HG03432 (cell line): Measurements from ENCODE around the gene COMMD4.
"Not testable (repeated sequence)": the region's sequence is repeated elsewhere in the genome, so short reads cannot be mapped to it uniquely, and the experiment has no call there.

Source experiments
- ATAC-seq: cut with Tn5 transposase; IDR thresholded peaks from one replicate; pipeline ENCODE4 v1.9.1; 2021; ENCODE audit warnings: mild to moderate bottlenecking, moderate library complexity; ENCODE audit not compliant: unreplicated experiment

COMMD4 gene

DNA sequence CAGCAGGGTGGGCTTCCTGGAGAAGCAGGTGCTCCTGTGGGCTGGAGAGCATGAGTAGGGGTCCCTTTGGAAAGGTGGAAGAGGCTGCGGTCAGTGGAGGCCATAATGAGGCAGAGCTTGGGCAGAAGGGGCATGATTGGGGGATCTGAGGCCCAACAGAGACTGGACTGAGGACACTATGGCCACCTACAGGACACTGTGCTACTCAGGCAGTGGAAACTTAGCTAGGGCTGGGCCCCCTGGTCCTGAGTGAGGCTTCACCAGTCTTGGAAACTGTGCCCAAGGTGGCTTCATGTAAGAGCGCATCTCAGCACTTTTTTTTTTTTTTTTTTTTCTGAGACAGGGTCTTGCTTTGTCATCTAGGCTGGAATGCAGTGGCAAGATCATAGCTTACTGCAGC is 6.3 kb upstream of the COMMD4 start:
- no peak for ATAC-seq

DNA sequence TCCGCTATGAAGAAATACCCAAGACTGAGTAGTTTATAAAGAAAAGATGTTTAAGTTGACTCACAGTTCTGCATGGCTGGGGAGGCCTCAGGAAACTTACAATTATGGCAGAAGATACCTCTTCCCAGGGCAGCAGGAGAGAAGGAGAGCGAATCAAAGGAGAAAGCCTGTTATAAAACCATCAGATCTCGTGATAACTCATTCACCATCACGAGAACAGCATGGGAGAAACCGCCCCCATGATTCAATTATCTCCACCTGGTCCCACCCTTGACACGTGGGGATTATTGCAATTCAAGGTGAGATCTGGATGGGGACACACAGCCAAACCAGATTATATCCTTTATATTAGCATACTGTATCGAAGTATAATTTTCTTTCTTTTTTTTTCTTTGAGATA is 3.8 kb upstream of the COMMD4 start:
- not testable (repeated sequence) for ATAC-seq

GRCh38 chr15:75333654-75334419 is 2.0 kb upstream of the COMMD4 start:
- not testable (repeated sequence) for ATAC-seq

GRCh38 chr15:75335313-75335704 is 554 bp upstream of the COMMD4 start:
- no peak for ATAC-seq

DNA sequence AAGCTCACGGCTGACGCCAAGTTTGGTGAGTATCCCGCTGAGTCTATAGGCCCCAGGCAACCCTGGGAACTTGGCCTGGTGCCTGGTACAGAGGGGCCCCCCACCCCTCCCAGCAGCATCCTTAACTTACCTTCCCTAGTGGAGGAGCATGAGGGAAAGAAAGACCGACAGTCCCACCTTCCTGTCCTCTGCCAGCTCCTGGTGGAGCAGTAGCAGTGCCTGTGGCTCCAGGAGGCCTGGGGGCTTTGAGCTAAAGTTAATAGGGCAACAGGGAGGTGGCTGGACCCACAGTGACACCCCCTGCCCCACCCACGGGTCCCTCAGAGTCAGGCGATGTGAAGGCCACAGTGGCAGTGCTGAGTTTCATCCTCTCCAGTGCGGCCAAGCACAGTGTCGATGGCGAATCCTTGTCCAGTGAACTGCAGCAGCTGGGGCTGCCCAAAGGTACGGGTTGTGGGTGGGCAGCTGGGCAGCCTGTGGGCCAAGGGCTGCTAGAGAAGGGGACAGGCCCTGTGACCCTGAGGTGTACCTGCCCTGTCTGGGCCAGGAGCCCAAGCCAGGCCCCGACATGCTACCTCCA is 2.9 kb downstream of the COMMD4 start:
- no peak for ATAC-seq

DNA sequence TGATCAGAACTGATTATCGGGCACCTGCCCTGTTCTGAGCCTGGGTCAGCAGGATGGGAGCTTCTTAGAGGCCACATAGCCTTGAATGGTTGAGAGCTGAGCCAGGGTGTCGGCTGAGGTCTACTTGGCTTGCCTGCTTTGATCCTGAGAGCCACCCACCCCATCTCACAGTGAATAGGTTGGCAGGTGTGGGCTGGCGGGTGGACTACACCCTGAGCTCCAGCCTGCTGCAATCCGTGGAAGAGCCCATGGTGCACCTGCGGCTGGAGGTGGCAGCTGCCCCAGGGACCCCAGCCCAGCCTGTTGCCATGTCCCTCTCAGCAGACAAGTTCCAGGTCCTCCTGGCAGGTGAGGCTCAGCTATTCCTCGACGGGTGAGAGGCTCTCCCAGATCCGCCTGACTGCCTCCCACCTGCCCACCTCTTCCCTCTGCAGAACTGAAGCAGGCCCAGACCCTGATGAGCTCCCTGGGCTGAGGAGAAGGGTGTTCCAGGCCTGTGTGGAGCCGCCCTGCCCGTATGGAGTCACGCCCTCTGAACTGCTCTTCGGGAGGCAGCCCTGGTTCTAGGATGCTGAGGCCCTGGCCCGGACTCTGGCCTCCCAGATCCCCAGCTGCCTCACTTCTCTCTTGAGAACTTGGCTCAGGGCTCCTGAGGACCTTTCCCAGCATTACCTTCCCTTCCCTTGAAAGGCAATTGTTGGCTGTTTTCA is 3.8 kb downstream of the COMMD4 start:
- ATAC-seq, result no peak

GRCh38 chr15:75342221-75342620 is 6.4 kb downstream of the COMMD4 start:
- ATAC-seq, result no peak

DNA sequence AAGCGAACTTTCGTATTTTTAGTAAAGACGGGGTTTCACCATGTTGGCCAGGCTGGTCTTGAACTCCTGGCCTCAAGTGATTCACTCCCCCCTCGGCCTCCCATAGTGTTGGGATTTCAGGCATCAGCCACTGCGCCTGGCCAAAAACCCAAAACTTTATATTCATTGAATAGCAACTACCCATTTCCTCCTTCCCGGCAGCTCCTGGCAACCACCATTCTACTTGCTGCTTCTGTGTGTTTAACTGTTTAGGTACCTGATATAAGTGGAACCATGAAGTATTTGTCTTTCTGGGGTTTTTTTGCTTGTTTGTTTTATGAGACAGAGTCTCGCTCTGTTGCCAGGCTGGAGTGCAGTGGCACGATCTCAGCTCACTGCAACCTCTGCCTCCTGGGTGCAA is 8.1 kb downstream of the COMMD4 start:
- not testable (repeated sequence) for ATAC-seq

- ATAC-seq, result no peak
Observed at GRCh38 chr15:75346796-75347221, 10.9 kb downstream of the COMMD4 start, which contains the start of gene NEIL1. NEIL1 (plus strand) TSS chr15:75347039; CDS start chr15:75348906, 1,867 bp downstream.

DNA sequence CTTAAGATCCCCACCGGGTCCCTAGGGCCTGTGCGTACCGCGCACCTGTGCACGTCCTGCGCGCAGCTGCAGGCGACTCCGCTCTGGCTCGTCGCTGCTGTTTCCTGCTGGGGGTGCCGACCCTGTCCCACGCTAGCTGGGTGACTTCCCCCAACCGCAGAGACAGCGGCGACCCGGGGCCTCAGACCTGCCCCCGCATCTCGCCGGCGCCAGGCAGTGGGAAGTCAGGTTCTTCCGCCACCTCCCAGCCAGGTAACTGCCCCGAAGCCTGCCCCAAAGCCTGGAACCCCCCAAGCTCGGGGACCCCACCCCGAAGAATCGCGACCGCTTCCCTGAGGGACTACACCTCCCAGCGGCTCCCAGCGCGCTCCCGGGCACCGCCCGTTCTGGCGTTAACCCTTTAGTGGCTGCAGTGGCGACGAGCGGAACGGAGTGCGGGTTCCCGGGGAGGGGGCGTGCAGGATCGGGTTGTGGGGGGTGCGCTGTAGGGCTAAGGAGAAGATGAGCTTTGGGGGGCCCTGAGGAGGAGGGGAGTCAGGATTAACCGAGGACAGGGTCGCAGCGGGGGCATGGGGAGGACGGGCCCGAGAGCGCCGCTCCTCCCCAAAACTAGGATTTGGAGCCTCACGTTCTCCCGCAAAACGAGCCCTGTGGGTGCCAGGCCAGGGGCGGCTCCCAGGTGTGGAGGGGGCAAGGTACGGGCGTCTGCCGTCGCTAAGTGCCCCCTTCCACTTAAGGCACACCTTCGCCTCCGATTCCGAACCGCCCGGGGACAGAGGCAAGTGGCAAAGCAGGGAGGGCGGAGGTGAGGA is 11.6 kb downstream of the COMMD4 start:
- ATAC-seq, result peak; percentile 53

GRCh38 chr15:75348034-75348561 is 12.2 kb downstream of the COMMD4 start:
- ATAC-seq, result no peak

DNA sequence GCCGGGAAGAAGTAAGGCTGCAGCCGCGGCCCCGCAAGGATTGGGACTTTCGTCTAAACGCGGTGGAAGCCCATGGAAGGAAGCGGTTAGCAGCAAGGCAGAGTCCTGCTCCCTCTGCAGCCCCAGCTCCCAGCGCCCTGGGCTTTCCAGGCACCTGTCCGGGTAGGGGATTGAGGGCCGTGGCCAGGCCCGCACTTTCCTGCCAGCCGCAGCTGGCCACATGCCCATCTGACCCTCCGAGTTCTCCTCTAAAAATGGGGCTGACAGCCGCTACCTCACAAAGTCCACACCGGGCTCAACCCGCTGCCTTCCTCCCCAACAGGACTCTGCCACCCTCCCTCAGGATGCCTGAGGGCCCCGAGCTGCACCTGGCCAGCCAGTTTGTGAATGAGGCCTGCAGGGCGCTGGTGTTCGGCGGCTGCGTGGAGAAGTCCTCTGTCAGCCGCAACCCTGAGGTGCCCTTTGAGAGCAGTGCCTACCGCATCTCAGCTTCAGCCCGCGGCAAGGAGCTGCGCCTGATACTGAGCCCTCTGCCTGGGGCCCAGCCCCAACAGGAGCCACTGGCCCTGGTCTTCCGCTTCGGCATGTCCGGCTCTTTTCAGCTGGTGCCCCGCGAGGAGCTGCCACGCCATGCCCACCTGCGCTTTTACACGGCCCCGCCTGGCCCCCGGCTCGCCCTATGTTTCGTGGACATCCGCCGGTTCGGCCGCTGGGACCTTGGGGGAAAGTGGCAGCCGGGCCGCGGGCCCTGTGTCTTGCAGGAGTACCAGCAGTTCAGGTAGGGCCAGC is 12.9 kb downstream of the COMMD4 start:
- no peak for ATAC-seq

- ATAC-seq, result not testable (repeated sequence)
Observed at GRCh38 chr15:75349351-75349669, 13.4 kb downstream of the COMMD4 start.

- ATAC-seq, result peak; percentile 39
Observed at GRCh38 chr15:75349851-75350588, 14.2 kb downstream of the COMMD4 start.

GRCh38 chr15:75350601-75351361 is 14.9 kb downstream of the COMMD4 start:
- no peak for ATAC-seq

DNA sequence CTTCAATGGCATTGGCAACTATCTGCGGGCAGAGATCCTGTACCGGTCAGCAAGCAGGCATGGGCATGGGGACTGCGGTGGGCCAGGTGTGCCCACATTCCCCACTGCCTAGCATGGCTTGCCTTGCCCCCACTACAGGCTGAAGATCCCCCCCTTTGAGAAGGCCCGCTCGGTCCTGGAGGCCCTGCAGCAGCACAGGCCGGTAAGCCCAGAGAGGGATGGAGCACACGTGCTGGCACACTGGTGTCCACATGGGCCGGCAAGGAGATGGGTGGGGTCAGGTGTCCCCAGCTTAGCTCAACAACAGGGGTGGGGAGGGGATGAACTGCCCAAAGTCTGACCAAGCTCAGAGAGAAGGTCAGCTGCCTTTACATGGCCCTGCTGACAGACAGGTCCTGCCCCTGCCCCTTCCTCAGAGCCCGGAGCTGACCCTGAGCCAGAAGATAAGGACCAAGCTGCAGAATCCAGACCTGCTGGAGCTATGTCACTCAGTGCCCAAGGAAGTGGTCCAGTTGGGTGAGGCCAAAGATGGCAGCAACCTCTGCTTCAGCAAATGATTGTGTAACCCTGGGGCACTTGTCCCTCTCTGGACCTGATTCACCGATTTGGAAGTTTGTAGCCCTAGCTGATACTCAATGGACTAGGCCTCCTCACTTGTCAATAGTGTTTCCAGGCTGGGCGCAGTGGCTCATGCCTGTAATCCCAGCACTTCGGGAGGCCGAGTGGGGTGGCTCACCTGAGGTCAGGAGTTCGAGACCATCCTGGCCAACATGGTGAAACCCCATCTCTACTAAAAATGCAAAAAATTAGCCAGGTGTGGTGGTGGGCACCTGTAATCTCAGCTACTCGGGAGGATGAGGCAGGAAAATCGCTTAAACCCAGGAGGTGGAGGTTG is 16.6 kb downstream of the COMMD4 start:
- no peak for ATAC-seq

GRCh38 chr15:75353604-75354003 is 17.7 kb downstream of the COMMD4 start:
- ATAC-seq, result no peak

- ATAC-seq, result no peak
Observed at GRCh38 chr15:75354454-75354853, 18.6 kb downstream of the COMMD4 start.
